Measurements from ENCODE around the gene ZNF467. TPM values are rescaled to one million over a fixed set of nuclear protein-coding genes. Genes with fewer than 3 reads are reported as not detected.

The ZNF467 gene
- total RNA-seq, 1 experiment from 2014 or later: 11.3 TPM

DNA sequence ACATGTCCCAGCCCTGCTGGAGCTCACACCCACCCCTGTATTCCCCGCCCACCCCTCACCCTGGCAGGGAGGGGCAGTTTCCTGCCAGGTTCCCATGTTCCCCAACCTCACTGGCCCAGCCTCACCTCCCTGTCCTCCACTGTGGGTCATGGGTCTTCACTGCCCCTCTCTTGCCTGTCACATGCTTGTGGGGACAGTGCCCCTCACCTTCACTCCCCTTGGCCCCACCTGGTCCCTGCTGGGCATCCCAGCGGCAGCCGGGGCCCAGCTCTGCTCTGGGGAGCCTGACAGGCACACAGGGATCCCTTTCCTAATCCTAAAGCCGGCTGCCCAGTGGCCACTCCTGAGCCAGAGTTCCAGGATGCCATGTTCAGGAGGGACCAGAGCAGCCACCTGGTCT, 43.4 kb upstream of the ZNF467 start:
- Histone ChIP-seq H3K9me2 (ENCODE audit: insufficient read depth) (no peaks in the 10 kb centered on the region), H3K4me2 (ENCODE audit: low read length) (no peak overlapping the region), H4K20me1 (ENCODE audit: insufficient read depth) (no peaks in the 10 kb centered on the region), H3K9me3 (ENCODE audit: control insufficient read depth in 1 of 2, insufficient read depth in 1 of 2, low read depth in 1 of 2, low read length in 2 of 2) (no peaks in the 10 kb centered on the region), H2AFZ (ENCODE audit: low read depth, low read length, poor library complexity, severe bottlenecking) (no peak overlapping the region), H3K9ac (ENCODE audit: low read length) (no peak overlapping the region), H3K79me2 (ENCODE audit: insufficient read depth, low read length) (no peaks in the 10 kb centered on the region), H3K36me3 (ENCODE audit: control insufficient read depth in 1 of 2, insufficient read depth in 2 of 2, low read length in 2 of 2) (no peaks in the 10 kb centered on the region), H3K4me1 (ENCODE audit: control insufficient read depth in 1 of 2, insufficient read depth in 2 of 2, low read length in 2 of 2) (no peaks in the 10 kb centered on the region), H3K4me3 (replicated peaks in 1 of 2; ENCODE audit: low read depth in 1 of 2, low read length in 2 of 2) (no peak overlapping the region), H3K27ac (ENCODE audit: low read depth, low read length) (no peak overlapping the region), H3K27me3 (ENCODE audit: insufficient read depth, low read length) (no peaks in the 10 kb centered on the region)
- DNase-seq (ENCODE audit: low read depth, low spot score) (no peak), ATAC-seq (peak; percentile 30; the same call in 1 of the 2 replicates)
- BruUV-seq (replicated peaks): no TSS peak
- RAD21 ChIA-PET (ENCODE audit: low non-redundant PET in 1 of 2, low total read pairs in 2 of 2, uncharacterized antibody in 2 of 2, unreplicated experiment in 2 of 2): no interaction called here
- POLR2A ChIA-PET: interaction anchor here (0.6 kb wide), 1 partner anchor 27 kb away, joined by 3 read pairs; no protein-coding TSS in a partner anchor
- TF ChIP-seq FOSL1 (IDR thresholded peaks at IDR 0.05; ENCODE audit: low read depth) (no peak), POLR2AphosphoS5 (IDR thresholded peaks at IDR 0.05; ENCODE audit: low read depth, low read length) (no peak), YY1 (IDR thresholded peaks at IDR 0.05; ENCODE audit: extremely low read depth, insufficient replicate concordance, low read depth, low read length) (no peak)
- TF ChIP-seq, protein P1, sequence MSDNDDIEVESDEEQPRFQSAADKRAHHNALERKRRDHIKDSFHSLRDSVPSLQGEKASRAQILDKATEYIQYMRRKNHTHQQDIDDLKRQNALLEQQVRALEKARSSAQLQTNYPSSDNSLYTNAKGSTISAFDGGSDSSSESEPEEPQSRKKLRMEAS (IDR thresholded peaks at IDR 0.05): no peak
- TF ChIP-seq, protein P2, sequence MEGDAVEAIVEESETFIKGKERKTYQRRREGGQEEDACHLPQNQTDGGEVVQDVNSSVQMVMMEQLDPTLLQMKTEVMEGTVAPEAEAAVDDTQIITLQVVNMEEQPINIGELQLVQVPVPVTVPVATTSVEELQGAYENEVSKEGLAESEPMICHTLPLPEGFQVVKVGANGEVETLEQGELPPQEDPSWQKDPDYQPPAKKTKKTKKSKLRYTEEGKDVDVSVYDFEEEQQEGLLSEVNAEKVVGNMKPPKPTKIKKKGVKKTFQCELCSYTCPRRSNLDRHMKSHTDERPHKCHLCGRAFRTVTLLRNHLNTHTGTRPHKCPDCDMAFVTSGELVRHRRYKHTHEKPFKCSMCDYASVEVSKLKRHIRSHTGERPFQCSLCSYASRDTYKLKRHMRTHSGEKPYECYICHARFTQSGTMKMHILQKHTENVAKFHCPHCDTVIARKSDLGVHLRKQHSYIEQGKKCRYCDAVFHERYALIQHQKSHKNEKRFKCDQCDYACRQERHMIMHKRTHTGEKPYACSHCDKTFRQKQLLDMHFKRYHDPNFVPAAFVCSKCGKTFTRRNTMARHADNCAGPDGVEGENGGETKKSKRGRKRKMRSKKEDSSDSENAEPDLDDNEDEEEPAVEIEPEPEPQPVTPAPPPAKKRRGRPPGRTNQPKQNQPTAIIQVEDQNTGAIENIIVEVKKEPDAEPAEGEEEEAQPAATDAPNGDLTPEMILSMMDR (IDR thresholded peaks at IDR 0.05 in 2 of 3, conservative IDR thresholded peaks at IDR 0.05 in 1 of 3; ENCODE audit: borderline replicate concordance in 1 of 3, insufficient read depth in 1 of 3, low read depth in 2 of 3, low read length in 2 of 3): no peak
- intact Hi-C loops (cut with micrococcal nuclease): no loop called here
- CTCF ChIA-PET: no interaction called here

DNA sequence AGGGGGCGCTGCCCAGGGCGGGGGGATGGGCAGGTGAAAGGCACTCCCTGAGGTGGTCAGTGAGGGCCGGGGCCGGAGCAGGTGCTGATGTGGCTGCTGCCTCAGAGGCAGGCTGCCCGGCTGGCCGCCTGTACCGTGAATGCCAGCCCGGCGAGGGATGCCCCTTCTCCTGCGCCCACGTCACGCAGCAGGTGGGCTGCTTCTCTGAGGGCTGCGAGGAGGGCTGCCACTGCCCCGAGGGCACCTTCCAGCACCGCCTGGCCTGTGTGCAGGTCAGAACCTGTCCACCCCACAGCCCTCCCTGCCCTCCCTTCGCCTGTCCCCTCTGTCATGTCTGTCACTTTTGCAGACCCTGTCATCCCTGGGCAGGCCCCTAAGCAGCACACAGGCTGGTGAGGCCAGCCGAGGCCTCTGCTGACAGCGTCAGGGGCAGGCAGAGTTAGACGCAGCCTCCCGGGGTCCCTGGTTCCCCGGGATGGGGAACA, 42.9 kb upstream of the ZNF467 start:
- intact Hi-C loops (cut with micrococcal nuclease): no loop called here
- no peak for ATAC-seq
- RAD21 ChIA-PET (ENCODE audit: low non-redundant PET in 1 of 2, low total read pairs in 2 of 2, uncharacterized antibody in 2 of 2, unreplicated experiment in 2 of 2): no interaction called here
- TF ChIP-seq, protein P3, sequence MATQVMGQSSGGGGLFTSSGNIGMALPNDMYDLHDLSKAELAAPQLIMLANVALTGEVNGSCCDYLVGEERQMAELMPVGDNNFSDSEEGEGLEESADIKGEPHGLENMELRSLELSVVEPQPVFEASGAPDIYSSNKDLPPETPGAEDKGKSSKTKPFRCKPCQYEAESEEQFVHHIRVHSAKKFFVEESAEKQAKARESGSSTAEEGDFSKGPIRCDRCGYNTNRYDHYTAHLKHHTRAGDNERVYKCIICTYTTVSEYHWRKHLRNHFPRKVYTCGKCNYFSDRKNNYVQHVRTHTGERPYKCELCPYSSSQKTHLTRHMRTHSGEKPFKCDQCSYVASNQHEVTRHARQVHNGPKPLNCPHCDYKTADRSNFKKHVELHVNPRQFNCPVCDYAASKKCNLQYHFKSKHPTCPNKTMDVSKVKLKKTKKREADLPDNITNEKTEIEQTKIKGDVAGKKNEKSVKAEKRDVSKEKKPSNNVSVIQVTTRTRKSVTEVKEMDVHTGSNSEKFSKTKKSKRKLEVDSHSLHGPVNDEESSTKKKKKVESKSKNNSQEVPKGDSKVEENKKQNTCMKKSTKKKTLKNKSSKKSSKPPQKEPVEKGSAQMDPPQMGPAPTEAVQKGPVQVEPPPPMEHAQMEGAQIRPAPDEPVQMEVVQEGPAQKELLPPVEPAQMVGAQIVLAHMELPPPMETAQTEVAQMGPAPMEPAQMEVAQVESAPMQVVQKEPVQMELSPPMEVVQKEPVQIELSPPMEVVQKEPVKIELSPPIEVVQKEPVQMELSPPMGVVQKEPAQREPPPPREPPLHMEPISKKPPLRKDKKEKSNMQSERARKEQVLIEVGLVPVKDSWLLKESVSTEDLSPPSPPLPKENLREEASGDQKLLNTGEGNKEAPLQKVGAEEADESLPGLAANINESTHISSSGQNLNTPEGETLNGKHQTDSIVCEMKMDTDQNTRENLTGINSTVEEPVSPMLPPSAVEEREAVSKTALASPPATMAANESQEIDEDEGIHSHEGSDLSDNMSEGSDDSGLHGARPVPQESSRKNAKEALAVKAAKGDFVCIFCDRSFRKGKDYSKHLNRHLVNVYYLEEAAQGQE (IDR thresholded peaks at IDR 0.05; ENCODE audit: low read depth): no peak
- TF ChIP-seq, protein P4, sequence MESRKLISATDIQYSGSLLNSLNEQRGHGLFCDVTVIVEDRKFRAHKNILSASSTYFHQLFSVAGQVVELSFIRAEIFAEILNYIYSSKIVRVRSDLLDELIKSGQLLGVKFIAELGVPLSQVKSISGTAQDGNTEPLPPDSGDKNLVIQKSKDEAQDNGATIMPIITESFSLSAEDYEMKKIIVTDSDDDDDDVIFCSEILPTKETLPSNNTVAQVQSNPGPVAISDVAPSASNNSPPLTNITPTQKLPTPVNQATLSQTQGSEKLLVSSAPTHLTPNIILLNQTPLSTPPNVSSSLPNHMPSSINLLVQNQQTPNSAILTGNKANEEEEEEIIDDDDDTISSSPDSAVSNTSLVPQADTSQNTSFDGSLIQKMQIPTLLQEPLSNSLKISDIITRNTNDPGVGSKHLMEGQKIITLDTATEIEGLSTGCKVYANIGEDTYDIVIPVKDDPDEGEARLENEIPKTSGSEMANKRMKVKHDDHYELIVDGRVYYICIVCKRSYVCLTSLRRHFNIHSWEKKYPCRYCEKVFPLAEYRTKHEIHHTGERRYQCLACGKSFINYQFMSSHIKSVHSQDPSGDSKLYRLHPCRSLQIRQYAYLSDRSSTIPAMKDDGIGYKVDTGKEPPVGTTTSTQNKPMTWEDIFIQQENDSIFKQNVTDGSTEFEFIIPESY (IDR thresholded peaks at IDR 0.05; ENCODE audit: extremely low read depth, insufficient replicate concordance, low read length): no peak
- TF ChIP-seq POLR2AphosphoS5 (IDR thresholded peaks at IDR 0.05; ENCODE audit: low read depth, low read length) (no peak), EZH2phosphoT487 (IDR thresholded peaks at IDR 0.05; ENCODE audit: borderline replicate concordance) (no peak), SIN3A (IDR thresholded peaks at IDR 0.05; ENCODE audit: low read depth) (no peak), EZH2 (IDR thresholded peaks at IDR 0.05) (no peak)
- TF ChIP-seq, protein P1 (IDR thresholded peaks at IDR 0.05): no peak

More for the DNA sequence above, 42.9 kb upstream of the ZNF467 start:
- Histone ChIP-seq H3K27me3 (ENCODE audit: insufficient read depth, low read length) (no peaks in the 10 kb centered on the region), H3K9me3 (ENCODE audit: control insufficient read depth in 1 of 2, insufficient read depth in 1 of 2, low read depth in 1 of 2, low read length in 2 of 2) (no peaks in the 10 kb centered on the region), H3K79me2 (ENCODE audit: insufficient read depth, low read length) (no peaks in the 10 kb centered on the region), H3K9ac (ENCODE audit: low read length) (no peak overlapping the region), H4K20me1 (ENCODE audit: insufficient read depth) (no peaks in the 10 kb centered on the region), H3K27ac (ENCODE audit: low read depth, low read length) (no peak overlapping the region), H2AFZ (ENCODE audit: low read depth, low read length, poor library complexity, severe bottlenecking) (no peak overlapping the region), H3K4me3 (replicated peaks in 1 of 2; ENCODE audit: low read depth in 1 of 2, low read length in 2 of 2) (no peak overlapping the region), H3K4me2 (ENCODE audit: low read length) (no peak overlapping the region), H3K4me1 (ENCODE audit: control insufficient read depth in 1 of 2, insufficient read depth in 2 of 2, low read length in 2 of 2) (no peaks in the 10 kb centered on the region), H3K36me3 (ENCODE audit: control insufficient read depth in 1 of 2, insufficient read depth in 2 of 2, low read length in 2 of 2) (no peaks in the 10 kb centered on the region), H3K9me2 (ENCODE audit: insufficient read depth) (no peaks in the 10 kb centered on the region)
- ChIA-PET CTCF (no interaction called here), POLR2A (interaction anchor here (0.6 kb wide), 1 partner anchor 28 kb away, joined by 3 read pairs; no protein-coding TSS in a partner anchor)
- BruUV-seq (replicated peaks): no TSS peak
- DNase-seq (ENCODE audit: low read depth, low spot score): no peak

All from HCT116 (cell line).